ENCODE measurements around the gene ENTPD5.
"Not testable (repeated sequence)": the region's sequence is repeated elsewhere in the genome, so short reads cannot be mapped to it uniquely, and the experiment has no call there.

ENTPD5 gene

GRCh38 chr14:74019408-74020137 is 485 bp upstream of the ENTPD5 start:
- H3K27me3 Mint-ChIP-seq, result no peaks in the 10 kb centered on the region
- peak overlapping the region; percentile 80 for H3K27ac Mint-ChIP-seq
- peaks cover 13% of the 10 kb centered on the region for H3K4me1 Mint-ChIP-seq (ENCODE audit: low read depth)
- H3K36me3 Mint-ChIP-seq, result no peaks in the 10 kb centered on the region
- H3K4me3 Mint-ChIP-seq, result peak overlapping the region; percentile 92
- H3K9me3 Mint-ChIP-seq (ENCODE audit: low read depth), result no peaks in the 10 kb centered on the region

DNA sequence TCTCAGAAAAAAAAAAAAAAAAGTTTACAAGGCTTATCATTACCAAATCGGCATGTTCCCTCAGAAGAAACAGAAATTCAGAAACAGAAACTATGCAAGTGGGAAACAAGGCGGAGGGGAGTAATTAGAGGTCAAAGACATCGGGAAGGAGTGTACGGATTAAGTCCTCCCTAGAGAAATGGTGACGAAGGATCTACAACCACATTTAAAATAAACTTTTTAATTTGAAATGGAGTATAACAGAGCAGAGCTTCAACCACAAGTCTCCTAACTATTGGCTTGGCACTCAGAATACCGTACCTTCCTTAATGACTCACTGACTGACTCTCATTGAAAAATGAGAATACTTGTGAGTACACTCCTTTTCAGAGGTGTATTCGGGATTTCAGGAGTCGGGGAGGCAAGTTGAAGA is 908 bp downstream of the ENTPD5 start:
- Mint-ChIP-seq H3K4me3 (peak overlapping the region; percentile 96), H3K27ac (peak overlapping the region; percentile 94), H3K4me1 (ENCODE audit: low read depth) (peaks cover 13% of the 10 kb centered on the region)

GRCh38 chr14:74015963-74016362 is 3.1 kb downstream of the ENTPD5 start:
- H3K4me3 Mint-ChIP-seq, result no peak overlapping the region
- H3K27ac Mint-ChIP-seq, result no peak overlapping the region

More for the DNA sequence above, 908 bp downstream of the ENTPD5 start:
- no peaks in the 10 kb centered on the region for H3K36me3 Mint-ChIP-seq
- H3K9me3 Mint-ChIP-seq (ENCODE audit: low read depth), result no peaks in the 10 kb centered on the region
- H3K27me3 Mint-ChIP-seq, result no peaks in the 10 kb centered on the region

DNA sequence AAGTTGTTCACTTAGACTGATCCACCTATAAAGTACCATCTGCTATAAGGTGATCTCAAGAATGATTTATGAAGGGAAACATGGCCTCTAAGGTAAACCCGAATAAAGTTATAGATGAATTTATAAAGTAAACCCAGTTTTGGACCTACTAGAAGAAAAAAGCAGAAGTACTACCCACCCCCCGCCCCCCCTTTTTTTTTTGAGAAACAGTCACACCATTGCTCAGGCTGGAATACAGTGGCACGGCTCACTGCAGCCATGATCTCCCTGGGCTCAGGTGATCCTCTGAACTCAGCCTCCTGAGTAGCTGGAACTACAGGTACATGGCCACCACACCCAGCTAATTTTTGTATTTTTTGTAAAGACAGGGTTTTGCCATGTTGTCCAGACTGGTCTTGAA is 3.9 kb downstream of the ENTPD5 start:
- peaks cover 3% of the 10 kb centered on the region for H3K36me3 Mint-ChIP-seq
- H3K4me1 Mint-ChIP-seq (ENCODE audit: low read depth), result peaks cover 13% of the 10 kb centered on the region
- H3K4me3 Mint-ChIP-seq, result no peak overlapping the region
- H3K9me3 Mint-ChIP-seq (ENCODE audit: low read depth), result no peaks in the 10 kb centered on the region
- no peak overlapping the region for H3K27ac Mint-ChIP-seq
- no peaks in the 10 kb centered on the region for H3K27me3 Mint-ChIP-seq

More at GRCh38 chr14:74015963-74016362, 3.1 kb downstream of the ENTPD5 start:
- Mint-ChIP-seq H3K27me3 (no peaks in the 10 kb centered on the region), H3K9me3 (ENCODE audit: low read depth) (no peaks in the 10 kb centered on the region), H3K4me1 (ENCODE audit: low read depth) (peaks cover 13% of the 10 kb centered on the region), H3K36me3 (peaks cover 3% of the 10 kb centered on the region)

- peaks cover 3% of the 10 kb centered on the region for H3K36me3 Mint-ChIP-seq
- H3K4me1 Mint-ChIP-seq (ENCODE audit: low read depth), result peaks cover 7% of the 10 kb centered on the region
These were observed 4.8 kb downstream of the ENTPD5 start for GRCh38 chr14:74014299-74014698.

GRCh38 chr14:74008843-74009499 is 10.1 kb downstream of the ENTPD5 start:
- Mint-ChIP-seq H3K27ac (no peak overlapping the region), H3K9me3 (ENCODE audit: low read depth) (no peaks in the 10 kb centered on the region), H3K4me3 (no peak overlapping the region)

More at GRCh38 chr14:74014299-74014698, 4.8 kb downstream of the ENTPD5 start:
- H3K27ac Mint-ChIP-seq, result no peak overlapping the region
- H3K9me3 Mint-ChIP-seq (ENCODE audit: low read depth), result no peaks in the 10 kb centered on the region
- no peaks in the 10 kb centered on the region for H3K27me3 Mint-ChIP-seq
- H3K4me3 Mint-ChIP-seq, result no peak overlapping the region

DNA sequence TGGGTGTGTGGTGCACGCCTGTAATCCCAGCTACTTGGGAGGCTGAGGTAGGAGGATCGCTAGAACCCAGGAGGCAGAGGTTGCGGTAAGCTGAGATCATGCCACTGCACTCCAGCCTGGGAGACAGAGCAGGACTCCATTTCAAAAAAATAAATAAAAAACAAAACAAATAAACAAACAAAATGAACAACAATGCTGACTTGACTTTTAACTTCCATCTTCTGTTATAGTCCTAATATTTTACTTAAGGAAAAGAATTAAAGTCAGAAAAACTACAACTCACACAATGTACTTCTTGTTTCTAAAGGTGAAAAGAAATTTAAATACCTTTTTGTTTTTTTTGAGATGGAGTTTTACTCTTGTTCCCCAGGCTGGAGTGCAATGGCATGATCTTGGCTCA is 13.4 kb downstream of the ENTPD5 start:
- not testable (repeated sequence) for H3K9me3 Mint-ChIP-seq (ENCODE audit: low read depth); H3K4me1 Mint-ChIP-seq (ENCODE audit: low read depth); H3K27ac Mint-ChIP-seq; H3K36me3 Mint-ChIP-seq; H3K4me3 Mint-ChIP-seq; H3K27me3 Mint-ChIP-seq

More at GRCh38 chr14:74008843-74009499, 10.1 kb downstream of the ENTPD5 start:
- H3K27me3 Mint-ChIP-seq, result no peaks in the 10 kb centered on the region
- no peaks in the 10 kb centered on the region for H3K4me1 Mint-ChIP-seq (ENCODE audit: low read depth)
- H3K36me3 Mint-ChIP-seq, result peaks cover 5% of the 10 kb centered on the region

DNA sequence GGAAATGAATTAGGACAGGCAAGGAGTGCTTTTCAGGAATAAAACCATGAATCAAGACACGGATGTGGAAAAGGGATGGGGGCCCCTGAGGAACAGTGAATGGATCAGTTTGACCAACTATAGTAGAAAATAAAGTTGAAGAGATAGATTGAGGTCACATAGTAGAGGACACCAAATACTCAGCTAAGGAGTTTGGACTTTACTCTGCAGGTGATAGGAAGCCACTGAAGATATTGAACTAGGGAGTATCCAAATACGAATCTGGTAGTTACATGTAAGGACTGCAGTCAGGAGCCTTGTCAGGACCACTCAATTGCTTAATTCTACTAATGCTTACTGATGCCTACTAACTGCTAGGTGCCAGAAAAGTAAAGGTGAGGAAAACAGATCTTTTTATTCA is 20.4 kb downstream of the ENTPD5 start:
- no peak overlapping the region for H3K27ac Mint-ChIP-seq
- H3K4me1 Mint-ChIP-seq (ENCODE audit: low read depth), result no peaks in the 10 kb centered on the region
- H3K36me3 Mint-ChIP-seq, result peaks cover 7% of the 10 kb centered on the region
- no peaks in the 10 kb centered on the region for H3K9me3 Mint-ChIP-seq (ENCODE audit: low read depth)
- no peaks in the 10 kb centered on the region for H3K27me3 Mint-ChIP-seq
- no peak overlapping the region for H3K4me3 Mint-ChIP-seq

DNA sequence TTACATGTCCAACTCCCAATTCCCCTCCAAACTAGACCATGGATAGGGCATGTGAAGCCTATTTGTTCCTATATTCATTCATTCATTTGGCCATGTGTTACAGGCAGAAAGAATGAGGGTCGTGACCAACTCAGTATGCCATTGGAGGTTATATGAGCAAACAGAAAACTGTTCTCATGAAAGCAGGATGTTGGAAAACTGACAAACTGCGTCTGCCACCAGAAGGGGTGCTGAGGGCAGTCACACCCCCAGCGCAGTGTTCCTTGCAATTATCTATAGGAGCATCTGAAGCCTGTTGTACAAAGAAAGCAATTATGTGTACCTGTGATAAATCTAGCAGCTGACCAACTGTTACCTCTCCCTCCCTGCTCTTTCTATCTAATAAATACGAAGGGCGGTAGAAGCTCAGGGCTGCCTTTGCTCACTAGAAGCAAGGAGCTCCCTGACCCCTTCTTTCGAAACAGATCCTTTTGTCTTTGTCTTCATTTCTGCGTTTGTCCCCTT is 21.1 kb downstream of the ENTPD5 start:
- Mint-ChIP-seq H3K27ac (no peak overlapping the region), H3K4me1 (ENCODE audit: low read depth) (no peaks in the 10 kb centered on the region), H3K27me3 (no peaks in the 10 kb centered on the region), H3K36me3 (peaks cover 3% of the 10 kb centered on the region), H3K9me3 (ENCODE audit: low read depth) (no peaks in the 10 kb centered on the region), H3K4me3 (no peak overlapping the region)

DNA sequence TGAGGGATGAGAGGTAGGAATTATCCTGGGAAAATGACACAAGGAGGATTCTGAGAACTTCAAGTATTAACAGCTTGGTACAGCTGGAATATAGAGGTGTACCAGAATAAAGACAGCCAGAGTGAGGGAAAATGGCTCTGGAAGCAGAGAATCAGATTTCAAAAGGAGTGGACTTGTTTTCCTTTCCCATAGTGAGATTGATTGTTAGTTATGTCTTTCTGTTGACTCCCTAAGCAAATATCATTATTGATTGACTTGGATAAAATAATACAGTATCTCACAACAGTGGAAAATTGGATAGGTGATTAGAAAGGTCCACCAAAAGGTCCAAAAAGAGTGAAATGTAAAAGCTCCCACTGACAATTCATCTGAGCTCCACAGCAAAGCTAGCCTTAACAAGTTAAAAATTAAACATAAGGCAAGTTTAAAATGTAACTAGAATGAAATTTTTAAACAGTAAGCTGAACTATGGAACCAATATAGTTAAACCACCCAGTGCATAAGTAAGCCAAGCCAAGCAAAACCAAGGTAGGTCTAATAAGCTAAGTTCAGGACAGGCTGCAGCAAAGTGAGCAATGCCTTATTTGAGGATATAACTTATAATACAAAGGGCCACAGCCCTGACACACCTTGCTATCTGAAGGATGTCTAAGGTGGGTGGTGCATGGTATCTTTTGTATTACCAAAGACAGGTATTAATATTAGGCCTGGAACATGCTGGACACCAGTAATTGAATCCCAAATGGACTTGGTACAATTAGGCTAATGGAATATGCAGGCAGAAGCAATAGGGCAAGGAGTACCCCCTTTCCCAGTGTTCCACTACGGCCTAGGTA is 21.8 kb downstream of the ENTPD5 start:
- H3K36me3 Mint-ChIP-seq, result no peaks in the 10 kb centered on the region
- H3K4me3 Mint-ChIP-seq, result no peak overlapping the region
- no peaks in the 10 kb centered on the region for H3K27me3 Mint-ChIP-seq
- no peak overlapping the region for H3K27ac Mint-ChIP-seq
- no peaks in the 10 kb centered on the region for H3K4me1 Mint-ChIP-seq (ENCODE audit: low read depth)
- H3K9me3 Mint-ChIP-seq (ENCODE audit: low read depth), result no peaks in the 10 kb centered on the region

GRCh38 chr14:73996731-73997107 is 22.4 kb downstream of the ENTPD5 start:
- Mint-ChIP-seq H3K4me3 (no peak overlapping the region), H3K9me3 (ENCODE audit: low read depth) (no peaks in the 10 kb centered on the region), H3K27ac (no peak overlapping the region), H3K27me3 (no peaks in the 10 kb centered on the region), H3K4me1 (ENCODE audit: low read depth) (no peaks in the 10 kb centered on the region), H3K36me3 (peaks cover 2% of the 10 kb centered on the region)

DNA sequence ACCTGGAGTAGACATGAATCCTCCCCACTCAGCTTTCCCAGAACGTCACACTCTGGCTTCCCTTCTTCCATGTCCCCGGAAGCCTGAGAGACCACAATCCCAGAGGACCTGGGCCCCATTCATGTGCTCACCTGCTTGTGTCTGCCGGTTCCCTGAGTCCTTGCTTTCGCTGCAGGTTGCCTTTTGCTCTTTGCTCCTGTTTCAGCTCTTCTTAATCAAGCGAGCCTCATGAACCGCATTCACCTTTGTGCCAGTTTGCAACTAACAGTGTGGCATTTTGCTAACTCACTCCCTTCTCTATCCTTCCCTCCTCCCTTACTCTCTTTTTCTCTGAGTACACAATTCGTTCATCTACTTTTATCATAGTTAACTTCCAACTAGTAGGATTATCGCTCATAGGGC is 23.1 kb downstream of the ENTPD5 start:
- H3K4me3 Mint-ChIP-seq, result no peak overlapping the region
- no peaks in the 10 kb centered on the region for H3K9me3 Mint-ChIP-seq (ENCODE audit: low read depth)
- H3K27ac Mint-ChIP-seq, result no peak overlapping the region
- peaks cover 2% of the 10 kb centered on the region for H3K36me3 Mint-ChIP-seq
- no peaks in the 10 kb centered on the region for H3K4me1 Mint-ChIP-seq (ENCODE audit: low read depth)
- H3K27me3 Mint-ChIP-seq, result no peaks in the 10 kb centered on the region

GRCh38 chr14:73994926-73995325 is 24.2 kb downstream of the ENTPD5 start:
- not testable (repeated sequence) for H3K4me3 Mint-ChIP-seq; H3K36me3 Mint-ChIP-seq; H3K4me1 Mint-ChIP-seq (ENCODE audit: low read depth); H3K27me3 Mint-ChIP-seq; H3K9me3 Mint-ChIP-seq (ENCODE audit: low read depth); H3K27ac Mint-ChIP-seq

GRCh38 chr14:73991092-73991491 is 28.0 kb downstream of the ENTPD5 start:
- peaks cover 9% of the 10 kb centered on the region for H3K36me3 Mint-ChIP-seq
- H3K4me1 Mint-ChIP-seq (ENCODE audit: low read depth), result no peaks in the 10 kb centered on the region
- no peaks in the 10 kb centered on the region for H3K27me3 Mint-ChIP-seq
- no peak overlapping the region for H3K4me3 Mint-ChIP-seq
- H3K9me3 Mint-ChIP-seq (ENCODE audit: low read depth), result no peaks in the 10 kb centered on the region
- no peak overlapping the region for H3K27ac Mint-ChIP-seq

- peaks cover 13% of the 10 kb centered on the region for H3K36me3 Mint-ChIP-seq
- not testable (repeated sequence) for H3K4me3 Mint-ChIP-seq; H3K27ac Mint-ChIP-seq; H3K4me1 Mint-ChIP-seq (ENCODE audit: low read depth); H3K9me3 Mint-ChIP-seq (ENCODE audit: low read depth); H3K27me3 Mint-ChIP-seq
These were observed 30.4 kb downstream of the ENTPD5 start for GRCh38 chr14:73988656-73989055.
